IPS DF 4.7 (cell line): Measurements from ENCODE around the gene CCDC158.
"Not testable (repeated sequence)": the region's sequence is repeated elsewhere in the genome, so short reads cannot be mapped to it uniquely, and the experiment has no call there.

ENCODE experiments used
- DNase-seq: peaks from one replicate; pipeline ENCODE4 v3.0.0-alpha.2; 2013; ENCODE audit warnings: low spot score; ENCODE audit errors: extremely low read depth

The CCDC158 gene

GRCh38 chr4:76373919-76374552 lies 46.9 kb downstream of the CCDC158 start:
- DNase-seq = no peak

GRCh38 chr4:76366737-76367136 lies 54.2 kb downstream of the CCDC158 start:
- no peak for DNase-seq

GRCh38 chr4:76365636-76366035 lies 55.3 kb downstream of the CCDC158 start:
- DNase-seq = no peak

- no peak for DNase-seq
Measured at GRCh38 chr4:76364763-76365162, 56.2 kb downstream of the CCDC158 start.

GRCh38 chr4:76363556-76364290 lies 57.2 kb downstream of the CCDC158 start:
- DNase-seq = no peak

- DNase-seq = no peak
Measured at GRCh38 chr4:76361689-76362412, 59.1 kb downstream of the CCDC158 start.

GRCh38 chr4:76359881-76360466 lies 61.0 kb downstream of the CCDC158 start:
- DNase-seq = not testable (repeated sequence)

GRCh38 chr4:76357981-76358380 lies 63.0 kb downstream of the CCDC158 start:
- no peak for DNase-seq

GRCh38 chr4:76354517-76355473 lies 66.1 kb downstream of the CCDC158 start:
- no peak for DNase-seq

- no peak for DNase-seq
Measured at GRCh38 chr4:76342803-76343202, 78.1 kb downstream of the CCDC158 start.

- no peak for DNase-seq
Measured at GRCh38 chr4:76342191-76342590, 78.8 kb downstream of the CCDC158 start.

GRCh38 chr4:76341063-76341462 lies 79.9 kb downstream of the CCDC158 start:
- DNase-seq = no peak

GRCh38 chr4:76339364-76339763 lies 81.6 kb downstream of the CCDC158 start:
- DNase-seq = no peak

GRCh38 chr4:76334885-76335284 lies 86.1 kb downstream of the CCDC158 start:
- DNase-seq = no peak

GRCh38 chr4:76326515-76326914 lies 94.4 kb downstream of the CCDC158 start:
- no peak for DNase-seq

- DNase-seq = no peak
Measured at GRCh38 chr4:76325072-76325471, 95.9 kb downstream of the CCDC158 start.

- DNase-seq = no peak
Measured at GRCh38 chr4:76322236-76322635, 98.7 kb downstream of the CCDC158 start.

GRCh38 chr4:76316131-76316530 lies 104.8 kb downstream of the CCDC158 start:
- DNase-seq = no peak

GRCh38 chr4:76315267-76315918 lies 105.5 kb downstream of the CCDC158 start:
- DNase-seq = no peak

GRCh38 chr4:76313547-76313946 lies 107.4 kb downstream of the CCDC158 start:
- no peak for DNase-seq
